GM19023 (cell line): ENCODE measurements around the gene RPL6.

Experiments used
- ATAC-seq: cut with Tn5 transposase; IDR thresholded peaks from one replicate; pipeline ENCODE4 v1.9.1; 2021; ENCODE audit warnings: mild to moderate bottlenecking, moderate library complexity; ENCODE audit not compliant: unreplicated experiment

RPL6 gene

GRCh38 chr12:112381406-112381882, 28.0 kb downstream of the RPL6 start:
- peak; percentile 55 for ATAC-seq

- no peak for ATAC-seq
These were observed 28.6 kb downstream of the RPL6 start for GRCh38 chr12:112380663-112381405.

- ATAC-seq = no peak
These were observed 34.3 kb downstream of the RPL6 start for GRCh38 chr12:112375105-112375504.

- ATAC-seq = no peak
These were observed 35.2 kb downstream of the RPL6 start for GRCh38 chr12:112374166-112374740.

- ATAC-seq = no peak
These were observed 38.4 kb downstream of the RPL6 start for GRCh38 chr12:112370868-112371510.

DNA sequence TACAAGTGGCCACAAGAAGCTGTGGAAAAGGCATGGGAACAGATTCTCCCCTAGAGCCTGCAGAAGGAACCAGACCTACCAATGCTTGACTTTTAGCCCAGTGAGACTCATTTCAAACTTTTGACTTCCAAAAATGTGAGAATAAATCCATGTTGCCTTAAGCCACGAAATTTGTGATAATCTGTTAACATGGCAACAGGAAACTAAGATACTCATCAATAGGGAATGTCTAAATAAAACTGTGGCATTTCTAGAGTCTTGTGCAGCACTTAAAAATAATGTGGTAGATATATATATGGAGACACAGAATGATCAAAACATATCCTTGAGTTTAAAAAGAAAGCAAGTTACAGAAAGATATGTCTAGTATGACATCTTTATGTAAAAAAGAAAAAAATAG, 39.2 kb downstream of the RPL6 start:
- no peak for ATAC-seq

DNA sequence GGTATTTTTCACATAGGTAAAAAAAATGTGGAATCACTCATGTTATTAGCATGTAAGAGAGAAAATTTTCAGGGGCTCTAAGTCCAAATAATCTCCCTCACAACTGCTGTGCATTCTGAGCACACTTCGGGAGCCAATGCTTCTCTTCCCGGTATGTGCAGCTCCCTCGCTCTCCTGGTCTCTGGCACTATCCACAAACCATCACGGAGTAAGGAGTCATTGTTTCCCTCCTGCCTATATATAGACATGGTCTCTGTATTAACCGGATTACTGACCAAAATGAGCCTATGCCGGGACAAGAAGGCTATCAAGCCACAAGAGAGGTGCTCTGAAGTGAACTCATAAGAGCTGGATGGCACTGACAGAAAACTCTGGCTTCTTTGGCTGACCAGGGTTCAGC, 40.5 kb downstream of the RPL6 start:
- ATAC-seq = no peak

DNA sequence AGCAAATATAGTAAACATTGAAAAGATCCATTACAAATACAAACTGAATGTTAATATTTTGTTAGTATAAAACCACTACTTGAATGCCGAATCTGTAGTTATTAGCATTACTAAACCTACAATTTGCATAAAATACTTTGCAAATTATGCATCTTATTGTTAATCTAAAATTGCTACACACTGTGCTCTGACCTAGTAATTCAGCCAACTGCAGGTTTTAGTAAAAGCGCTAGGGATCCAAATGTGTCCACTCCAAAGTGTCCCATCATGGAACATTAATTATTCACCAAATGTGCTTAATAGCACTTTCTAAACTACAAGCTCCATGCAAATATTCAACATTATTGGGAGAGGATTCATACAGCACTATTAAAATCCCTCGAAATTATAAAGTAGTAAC, 41.4 kb downstream of the RPL6 start:
- no peak for ATAC-seq

DNA sequence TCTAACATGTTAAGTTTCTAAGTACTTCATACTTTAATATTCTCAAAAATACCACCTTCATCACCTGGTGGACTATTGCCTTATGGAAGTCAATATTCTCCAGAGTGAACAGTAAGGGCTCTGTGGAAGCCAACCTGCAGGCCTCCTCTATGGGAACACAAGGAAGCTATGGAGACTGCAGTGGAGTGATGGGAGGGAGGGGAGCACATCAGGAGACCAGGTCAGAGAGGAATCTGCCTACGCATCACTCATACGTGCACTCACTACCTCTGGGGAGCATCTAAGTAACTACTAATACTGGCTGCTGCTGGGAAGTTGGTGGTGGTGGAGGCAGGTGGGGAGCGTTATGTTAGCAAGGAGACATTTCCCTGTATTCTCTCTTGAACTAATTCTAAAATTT, 47.1 kb downstream of the RPL6 start:
- no peak for ATAC-seq

DNA sequence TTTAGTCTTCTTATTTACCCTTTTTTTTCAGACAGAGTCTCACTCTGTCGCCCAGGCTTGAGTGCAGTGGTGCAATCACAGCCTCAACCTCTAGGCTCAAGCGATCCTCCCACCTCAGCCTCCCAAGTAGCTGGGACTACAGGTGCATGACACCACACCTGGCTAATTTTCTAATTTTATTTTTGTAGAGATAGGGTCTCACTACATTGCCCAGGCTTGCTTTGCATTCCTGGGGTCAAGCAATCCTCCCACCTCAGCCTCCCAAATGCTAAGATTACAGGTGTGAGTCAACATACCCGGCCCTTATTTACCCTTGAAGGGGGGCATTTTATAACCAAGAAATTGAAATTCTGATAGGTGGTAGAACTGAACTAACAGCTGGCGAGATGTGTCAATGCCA, 48.1 kb downstream of the RPL6 start:
- ATAC-seq = no peak

DNA sequence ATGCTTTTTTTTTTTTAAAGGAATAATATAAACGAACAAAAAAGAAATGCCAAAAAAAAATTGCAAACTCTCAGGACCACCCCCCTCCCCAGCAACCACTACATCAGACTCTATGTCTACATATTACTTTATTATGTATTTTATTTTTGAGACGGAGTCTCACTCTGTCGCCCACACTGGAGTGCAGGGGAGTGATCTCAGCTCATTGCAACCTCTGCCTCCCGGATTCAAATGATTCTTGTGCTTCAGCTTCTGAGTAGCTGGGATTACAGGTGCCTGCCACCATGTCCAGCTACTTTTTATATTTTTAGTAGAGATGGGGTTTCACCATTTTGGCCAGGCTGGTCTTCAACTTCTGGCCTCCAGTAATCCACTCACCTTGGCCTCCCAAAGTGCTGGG, 50.1 kb downstream of the RPL6 start:
- ATAC-seq = no peak

DNA sequence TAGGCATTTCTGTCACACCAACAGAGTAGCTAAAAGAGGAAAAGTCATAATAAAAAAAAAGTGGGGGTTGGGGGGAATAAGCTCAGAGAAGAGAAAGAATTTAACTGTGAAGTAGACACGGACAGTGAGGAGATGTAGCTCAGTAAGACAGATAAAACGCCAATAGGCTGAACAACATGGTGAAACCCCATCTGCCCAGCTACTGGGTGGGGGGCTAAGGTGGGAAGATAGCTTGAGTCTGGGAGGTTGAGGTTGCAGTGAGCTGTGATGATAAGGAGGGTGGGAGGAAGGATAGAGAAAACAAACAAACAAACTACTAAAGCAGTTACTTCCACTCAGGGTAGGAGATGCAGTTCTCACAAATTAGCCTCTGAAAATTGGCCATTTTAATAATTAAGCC, 52.2 kb downstream of the RPL6 start:
- no peak for ATAC-seq
